Measurements from ENCODE around the gene CHRNA7.
"Not testable (repeated sequence)": the region's sequence is repeated elsewhere in the genome, so short reads cannot be mapped to it uniquely, and the experiment has no call there.

- not testable (repeated sequence) for TF ChIP-seq EZH2phosphoT487 (IDR thresholded peaks at IDR 0.05; ENCODE audit: borderline replicate concordance, low read depth); NRF1 (IDR thresholded peaks at IDR 0.05; ENCODE audit: low read depth, low read length); CTCF (IDR thresholded peaks at IDR 0.05); GABPA (IDR thresholded peaks at IDR 0.05; ENCODE audit: low read depth); RFX5 (IDR thresholded peaks at IDR 0.05; ENCODE audit: low read length); MAX (IDR thresholded peaks at IDR 0.05; ENCODE audit: low read depth); NFIC (IDR thresholded peaks at IDR 0.05; ENCODE audit: borderline replicate concordance); POLR2AphosphoS5 (IDR thresholded peaks at IDR 0.05; ENCODE audit: low read depth, low read length); USF2 (IDR thresholded peaks at IDR 0.05; ENCODE audit: borderline replicate concordance, low read depth, low read length); FOSL2 (IDR thresholded peaks at IDR 0.05; ENCODE audit: borderline replicate concordance, low read depth)
Observed at GRCh38 chr15:32167913-32168312, 137.6 kb downstream of the CHRNA7 start.

All from SK-N-SH (cell line).